Karpas-422 (cell line): ENCODE measurements around the gene TTLL4. TPM values are rescaled to one million over a fixed set of nuclear protein-coding genes. Genes with fewer than 3 reads are reported as not detected.

ENCODE experiments used
- DNase-seq: peaks from one replicate; pipeline ENCODE4 v3.0.0-alpha.2; 2015
- H2AFZ ChIP-seq: fragments of 200-600 bp; sonication (generic); 2 replicates; pipeline ENCODE4 v1.6.1; 2014; ENCODE audit warnings: antibody characterized with exemption, low read length, mixed read lengths
- H3K27ac ChIP-seq: fragments of 200-600 bp; sonication (generic); 2 replicates; pipeline ENCODE4 v1.5.1; 2014; ENCODE audit warnings: mild to moderate bottlenecking, low read length, moderate library complexity
- H3K27me3 ChIP-seq: fragments of 200-600 bp; sonication (generic); 2 replicates; pipeline ENCODE4 v1.6.1; 2014; ENCODE audit warnings: low read length, mixed read lengths
- H3K36me3 ChIP-seq: fragments of 200-600 bp; sonication (generic); 2 replicates; pipeline ENCODE4 v1.6.1; 2014; ENCODE audit warnings: low read length, mixed read lengths; ENCODE audit not compliant: insufficient read depth
- H3K4me1 ChIP-seq: fragments of 200-600 bp; sonication (generic); 2 replicates; pipeline ENCODE4 v1.6.1; 2014; ENCODE audit warnings: mild to moderate bottlenecking, low read length, mixed read lengths
- H3K4me2 ChIP-seq: fragments of 200-600 bp; sonication (generic); 2 replicates; pipeline ENCODE4 v1.6.1; 2014; ENCODE audit warnings: low read length, low read depth, mild to moderate bottlenecking; ENCODE audit not compliant: poor library complexity, severe bottlenecking
- H3K4me3 ChIP-seq: fragments of 200-600 bp; sonication (generic); 2 replicates; pipeline ENCODE4 v1.5.1; 2014; ENCODE audit warnings: mild to moderate bottlenecking, antibody characterized with exemption, low read length, mixed read lengths
- H3K79me2 ChIP-seq: fragments of 200-600 bp; sonication (generic); 2 replicates; pipeline ENCODE4 v1.6.1; 2014; ENCODE audit warnings: mild to moderate bottlenecking, low read length, mixed read lengths
- H3K9ac ChIP-seq: fragments of 200-600 bp; sonication (generic); 2 replicates; pipeline ENCODE4 v1.6.0; 2014; ENCODE audit warnings: low read length
- H3K9me2 ChIP-seq: fragments of 200-600 bp; sonication (generic), shearing (Covaris generic); replicated peaks from 2 replicates; pipeline ENCODE4 v1.6.0; 2014; ENCODE audit warnings: mild to moderate bottlenecking, low read length, moderate library complexity; ENCODE audit not compliant: insufficient read depth
- H3K9me3 ChIP-seq: fragments of 300-700, 200-600 bp; sonication (generic); 2 replicates; pipeline ENCODE4 v1.6.1; 2014; ENCODE audit warnings: low read length, mixed read lengths
- H4K20me1 ChIP-seq: fragments of 200-600 bp; sonication (generic); 2 replicates; pipeline ENCODE4 v1.6.1; 2014; ENCODE audit warnings: mild to moderate bottlenecking, antibody characterized with exemption, low read length, low read depth; ENCODE audit not compliant: insufficient read depth
- total RNA-seq: library from RNA; depleted of rRNA; stranded (reverse); fragments of >200 nt; shearing (Covaris generic); gene quantifications from 2 replicates; pipeline ENCODE4 v1.2.3, GENCODE V29; 2014; ENCODE audit warnings: low replicate concordance

TTLL4 gene
- total RNA-seq, 1 experiment from 2014 or later: 37.2 TPM

DNA sequence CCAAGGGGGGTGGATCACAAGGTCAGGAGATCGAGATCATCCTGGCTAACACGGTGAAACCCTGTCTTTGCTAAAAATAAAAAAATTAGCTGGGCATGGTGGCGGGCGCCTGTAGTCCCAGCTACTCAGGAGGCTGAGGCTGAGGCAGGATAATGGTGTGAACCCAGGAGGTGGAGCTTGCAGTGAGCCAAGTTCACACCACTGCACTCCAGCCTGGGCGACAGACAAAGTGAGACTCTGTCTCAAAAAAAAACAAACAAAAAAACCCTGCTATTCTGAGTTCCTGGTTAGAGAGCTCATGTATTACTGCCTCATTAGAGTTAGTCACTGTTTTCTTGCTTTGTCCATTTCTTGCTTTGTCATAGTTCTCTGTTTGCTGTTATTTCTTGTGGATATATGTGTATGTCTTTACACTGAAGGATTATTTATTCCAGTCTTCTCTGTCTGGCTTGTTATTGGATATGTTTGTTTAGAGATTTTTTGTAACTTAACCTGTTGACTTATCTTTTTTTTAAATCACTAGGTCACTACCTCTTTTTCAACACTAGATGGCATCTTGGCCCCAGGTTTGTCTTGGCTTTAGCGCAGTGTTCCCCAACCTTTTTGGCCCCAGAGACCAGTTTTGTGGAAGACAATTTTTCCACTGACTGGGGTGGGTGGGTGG, 17.0 kb downstream of the TTLL4 start:
- peaks cover 91% of the 10 kb centered on the region for H3K79me2 ChIP-seq
- H3K27ac ChIP-seq: no peak overlapping the region
- peak; percentile 74 for DNase-seq
- H3K4me1 ChIP-seq: peaks cover 7% of the 10 kb centered on the region
- no peaks in the 10 kb centered on the region for H3K9me2 ChIP-seq
- H3K4me3 ChIP-seq: no peak overlapping the region
- H3K9me3 ChIP-seq: 0 out of 2 replicates have a peak, but pooled peaks cover 3% of the 10 kb centered on the region
- peaks cover 2% of the 10 kb centered on the region; the same call in 1 of the 2 replicates for H4K20me1 ChIP-seq
- peaks cover 29% of the 10 kb centered on the region for H3K36me3 ChIP-seq
- no peak overlapping the region for H3K9ac ChIP-seq
- H3K4me2 ChIP-seq: no peak overlapping the region
- no peak overlapping the region for H2AFZ ChIP-seq
- H3K27me3 ChIP-seq: no peaks in the 10 kb centered on the region

DNA sequence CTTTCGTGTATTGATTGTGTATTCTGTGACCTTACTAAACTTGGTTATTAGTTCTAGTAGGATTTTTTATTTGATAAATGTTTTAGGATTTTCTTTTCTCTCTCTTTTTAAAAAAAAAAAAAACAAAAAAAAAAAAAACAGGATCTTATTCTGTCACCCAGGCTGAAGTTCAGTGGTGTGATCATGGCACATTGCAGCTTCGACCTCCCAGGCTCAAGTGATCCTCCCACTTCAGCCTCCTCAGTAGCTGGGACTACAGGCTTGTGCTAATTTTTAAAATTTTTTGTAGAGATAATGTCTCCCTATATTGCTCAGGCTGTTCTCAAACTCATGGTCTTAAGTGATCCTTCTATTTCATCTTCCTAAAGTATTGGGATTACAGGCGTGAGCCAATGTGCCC, 19.0 kb downstream of the TTLL4 start:
- Histone ChIP-seq H3K4me3 (no peak overlapping the region), H3K9me3 (0 out of 2 replicates have a peak, but pooled peaks cover 3% of the 10 kb centered on the region), H3K9me2 (no peaks in the 10 kb centered on the region), H3K36me3 (peaks cover 28% of the 10 kb centered on the region), H3K4me1 (peaks cover 7% of the 10 kb centered on the region), H3K9ac (no peak overlapping the region), H4K20me1 (peaks cover 6% of the 10 kb centered on the region; the same call in 1 of the 2 replicates), H2AFZ (no peak overlapping the region), H3K4me2 (no peak overlapping the region), H3K79me2 (peaks cover 91% of the 10 kb centered on the region), H3K27ac (no peak overlapping the region), H3K27me3 (no peaks in the 10 kb centered on the region)
- no peak for DNase-seq

DNA sequence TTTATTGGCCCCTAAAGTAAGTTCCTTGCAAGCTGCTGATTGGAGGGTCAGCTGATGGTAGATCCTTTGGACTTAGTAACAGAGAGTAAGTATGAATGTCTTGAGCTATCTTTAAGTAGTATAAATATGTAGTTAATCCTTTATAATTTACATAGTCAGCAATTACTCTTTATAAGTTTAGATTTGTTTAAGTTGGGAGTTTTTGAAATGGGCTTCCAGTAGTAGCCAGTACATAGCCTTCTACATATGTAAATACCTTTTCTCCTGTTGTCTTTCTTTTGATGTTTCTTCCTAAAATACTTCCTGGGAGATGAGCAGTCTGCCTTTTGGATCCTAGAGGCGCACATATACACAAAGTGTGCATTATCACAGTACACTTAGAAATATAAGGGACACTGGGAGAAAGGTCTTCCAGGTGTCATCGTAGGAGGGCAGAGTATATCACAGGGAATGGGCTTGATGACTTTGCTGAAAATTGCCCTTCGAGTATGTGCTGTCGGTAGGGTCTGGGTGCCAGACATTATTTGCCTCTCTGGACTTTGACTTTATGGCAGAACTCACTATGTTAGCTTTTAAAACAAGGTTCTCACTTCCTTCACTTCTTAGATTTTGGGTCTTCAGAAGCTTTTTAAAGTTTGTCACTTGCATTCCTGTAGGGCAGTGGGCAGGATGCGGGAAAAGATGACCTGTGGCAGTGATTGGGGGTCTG, 21.6 kb downstream of the TTLL4 start:
- H4K20me1 ChIP-seq: peaks cover 6% of the 10 kb centered on the region; the same call in 1 of the 2 replicates
- H3K4me2 ChIP-seq: no peak overlapping the region
- H2AFZ ChIP-seq: no peak overlapping the region
- H3K9ac ChIP-seq: no peak overlapping the region
- no peaks in the 10 kb centered on the region for H3K27me3 ChIP-seq
- no peaks in the 10 kb centered on the region for H3K9me2 ChIP-seq
- no peak overlapping the region for H3K4me3 ChIP-seq
- DNase-seq: no peak
- H3K36me3 ChIP-seq: peaks cover 24% of the 10 kb centered on the region; the same call in 1 of the 2 replicates
- peaks cover 7% of the 10 kb centered on the region for H3K4me1 ChIP-seq
- no peaks in the 10 kb centered on the region for H3K9me3 ChIP-seq
- peaks cover 83% of the 10 kb centered on the region for H3K79me2 ChIP-seq
- H3K27ac ChIP-seq: no peak overlapping the region

DNA sequence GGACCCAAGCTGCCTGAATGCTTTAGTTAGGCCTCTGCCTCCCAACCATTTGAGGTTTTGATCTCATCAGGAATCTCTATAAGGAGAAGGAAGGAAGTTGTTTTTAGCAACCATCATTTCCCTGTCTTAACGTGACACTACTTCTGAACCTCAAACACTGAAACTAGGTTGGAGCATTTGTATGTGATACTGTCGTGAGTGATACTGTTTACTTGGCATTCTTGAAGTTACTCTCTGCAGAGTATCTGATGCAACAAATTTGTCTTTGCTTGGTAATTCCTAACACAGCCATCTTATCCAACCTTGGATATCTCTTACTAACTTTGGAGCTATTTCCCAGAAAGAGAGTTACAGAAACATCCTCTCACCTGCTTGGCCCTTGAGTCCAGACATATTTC, 22.1 kb downstream of the TTLL4 start:
- Histone ChIP-seq H3K27ac (no peak overlapping the region), H3K27me3 (no peaks in the 10 kb centered on the region), H3K9me2 (no peaks in the 10 kb centered on the region), H3K4me1 (peaks cover 7% of the 10 kb centered on the region), H4K20me1 (peaks cover 6% of the 10 kb centered on the region; the same call in 1 of the 2 replicates), H3K9ac (no peak overlapping the region), H3K79me2 (peaks cover 78% of the 10 kb centered on the region), H3K4me3 (no peak overlapping the region), H3K4me2 (no peak overlapping the region), H3K9me3 (no peaks in the 10 kb centered on the region), H3K36me3 (peaks cover 29% of the 10 kb centered on the region; the same call in 1 of the 2 replicates), H2AFZ (no peak overlapping the region)
- DNase-seq: no peak

- no peaks in the 10 kb centered on the region for H3K9me3 ChIP-seq
- H3K27ac ChIP-seq: no peak overlapping the region
- no peak overlapping the region for H2AFZ ChIP-seq
- H3K4me1 ChIP-seq: peaks cover 7% of the 10 kb centered on the region
- DNase-seq: no peak
- H3K36me3 ChIP-seq: peaks cover 33% of the 10 kb centered on the region; the same call in 1 of the 2 replicates
- no peak overlapping the region for H3K9ac ChIP-seq
- no peaks in the 10 kb centered on the region for H3K9me2 ChIP-seq
- H3K27me3 ChIP-seq: no peaks in the 10 kb centered on the region
- no peak overlapping the region for H3K4me2 ChIP-seq
- H4K20me1 ChIP-seq: peaks cover 6% of the 10 kb centered on the region; the same call in 1 of the 2 replicates
- no peak overlapping the region for H3K4me3 ChIP-seq
- peaks cover 76% of the 10 kb centered on the region for H3K79me2 ChIP-seq
Observed at GRCh38 chr2:218733171-218734021, 22.8 kb downstream of the TTLL4 start.

DNA sequence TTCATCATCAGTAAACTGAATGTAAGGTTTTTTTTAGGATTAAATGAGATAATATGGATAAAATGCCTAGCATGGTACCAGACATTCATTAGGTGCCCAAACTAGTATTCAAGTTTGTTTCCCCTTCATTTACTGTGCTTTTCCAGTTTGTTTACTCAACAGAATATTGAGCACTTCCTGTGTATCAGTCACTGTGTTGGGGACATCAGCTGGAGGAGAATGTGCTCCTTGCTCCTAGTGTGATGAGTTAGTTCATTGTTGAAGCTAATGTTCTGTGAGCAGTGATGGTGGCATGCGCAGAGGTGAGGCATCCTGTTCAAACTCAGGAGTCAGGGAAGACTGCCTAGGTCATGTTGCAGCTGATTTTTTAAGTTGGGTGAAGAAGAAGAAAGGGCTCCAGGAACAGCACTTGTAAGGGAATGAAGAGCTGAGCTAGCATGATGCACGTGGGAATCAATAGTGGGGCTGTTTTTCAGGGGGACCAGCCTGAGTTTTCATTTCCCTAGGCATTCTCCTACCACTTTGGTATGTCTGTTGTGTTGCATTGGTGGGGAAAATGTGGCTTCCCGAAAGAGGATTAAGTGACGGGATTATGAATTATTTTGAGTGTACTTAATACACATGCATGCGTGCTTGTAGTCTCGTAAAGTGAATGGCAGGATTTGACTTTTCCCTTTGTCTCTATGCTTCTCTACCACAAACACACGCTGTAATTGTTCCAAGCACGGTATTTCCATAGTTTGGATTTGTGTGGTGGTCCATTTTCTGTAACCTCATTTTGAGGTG, 23.7 kb downstream of the TTLL4 start:
- H3K27ac ChIP-seq: no peak overlapping the region
- no peak overlapping the region for H3K4me3 ChIP-seq
- H3K9ac ChIP-seq: no peak overlapping the region

DNA sequence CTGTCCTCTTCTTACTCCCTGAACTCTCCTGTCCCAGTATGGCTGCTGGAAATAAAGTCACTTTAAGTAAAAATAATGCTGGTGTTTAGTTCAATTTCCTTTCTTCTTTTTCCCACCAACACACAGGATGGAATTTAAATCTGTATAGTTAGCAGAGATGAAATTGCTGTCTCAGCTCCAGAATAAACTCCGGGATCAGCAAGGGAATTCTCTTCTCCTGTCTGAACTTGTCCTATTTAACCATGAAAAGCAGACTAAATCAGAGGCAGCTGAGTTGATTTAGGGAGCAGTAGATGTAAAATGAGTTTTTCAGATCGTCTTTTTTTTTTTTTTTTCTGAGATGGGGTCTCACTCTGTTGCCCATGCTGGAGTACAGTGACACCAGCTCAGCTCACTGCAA, 25.9 kb downstream of the TTLL4 start:
- no peak overlapping the region for H3K27ac ChIP-seq
- peaks cover 6% of the 10 kb centered on the region; the same call in 1 of the 2 replicates for H4K20me1 ChIP-seq
- DNase-seq: no peak
- peaks cover 63% of the 10 kb centered on the region for H3K79me2 ChIP-seq
- H3K4me1 ChIP-seq: peaks cover 4% of the 10 kb centered on the region
- H3K9me2 ChIP-seq: no peaks in the 10 kb centered on the region
- H3K36me3 ChIP-seq: peaks cover 40% of the 10 kb centered on the region
- H3K9ac ChIP-seq: no peak overlapping the region
- no peaks in the 10 kb centered on the region for H3K9me3 ChIP-seq
- H3K4me3 ChIP-seq: no peak overlapping the region
- no peak overlapping the region for H3K4me2 ChIP-seq
- no peak overlapping the region for H2AFZ ChIP-seq
- no peaks in the 10 kb centered on the region for H3K27me3 ChIP-seq

More for the DNA sequence above, 23.7 kb downstream of the TTLL4 start:
- H2AFZ ChIP-seq: no peak overlapping the region
- no peaks in the 10 kb centered on the region for H3K9me2 ChIP-seq
- H3K36me3 ChIP-seq: peaks cover 28% of the 10 kb centered on the region
- DNase-seq: no peak
- H3K4me1 ChIP-seq: peaks cover 7% of the 10 kb centered on the region
- no peak overlapping the region for H3K4me2 ChIP-seq
- peaks cover 6% of the 10 kb centered on the region; the same call in 1 of the 2 replicates for H4K20me1 ChIP-seq
- peaks cover 76% of the 10 kb centered on the region for H3K79me2 ChIP-seq
- H3K27me3 ChIP-seq: no peaks in the 10 kb centered on the region
- no peaks in the 10 kb centered on the region for H3K9me3 ChIP-seq
